HepG2 (cell line): ENCODE results near the gene POLE3. TPM values are rescaled to one million over a fixed set of nuclear protein-coding genes. Genes with fewer than 3 reads are reported as not detected.

Experiments
- ATAC-seq: fragments of 200-7000 bp; cut with Tn5 transposase; 3 replicates; pipeline ENCODE4 v1.9.1; 2020; ENCODE audit warnings: mild to moderate bottlenecking, moderate library complexity
- BruUV-seq: library from RNA; stranded (reverse); fragments of 400-500 nt; replicated peaks from 2 replicates; lab custom pipeline; 2021; lab: Mats Ljungman, UMichigan
- CTCF ChIA-PET: fragments of 300-600 bp; formaldehyde crosslinking; extraction: SDS; loops from one replicate; lab custom pipeline; 2021; ENCODE audit warnings: low total read pairs, inconsistent platforms, low intra/inter-chr PET ratio; lab: Yijun Ruan, JAX
- POLR2A ChIA-PET: fragments of 350-600 bp; sonication (Branson Sonifier 250); formaldehyde crosslinking; loops from one replicate; lab custom pipeline; 2020; ENCODE audit warnings: antibody characterized with exemption, inconsistent platforms; lab: Yijun Ruan, JAX
- DNase-seq: peaks from one replicate; pipeline ENCODE4 v3.0.0-alpha.2; 2015; ENCODE audit warnings: low spot score
- FAIRE-seq: peaks from 3 replicates; lab custom pipeline; 2011; peaks lifted over from hg19 to GRCh38; lab: Jason Lieb, UNC
- H2AFZ ChIP-seq: one replicate; pipeline ENCODE4 v1.6.1; 2011; ENCODE audit warnings: low read length, inconsistent platforms
- H3K27ac ChIP-seq: fragments of 300-600 bp; 3 replicates; pipeline ENCODE4 v1.8.0; 2011; ENCODE audit warnings: mixed run types, mild to moderate bottlenecking, mixed read lengths, low read length, inconsistent platforms; ENCODE audit not compliant: insufficient read depth; ENCODE audit errors: extremely low read length
- H3K27me3 ChIP-seq, 2 experiments: fragments of 200-600 bp in 1 of 2; 2 replicates in 1 of 2; 3 replicates in 1 of 2; pipeline versions ENCODE4 v1.6.0 to v1.8.0; 2011; ENCODE audit warnings: low read length in 2 of 2, mild to moderate bottlenecking in 2 of 2, moderate library complexity in 2 of 2, inconsistent platforms in 1 of 2; ENCODE audit not compliant: insufficient read depth in 2 of 2, control insufficient read depth in 1 of 2
- H3K36me3 ChIP-seq, 2 experiments: fragments of 200-600 bp in 1 of 2; replicated peaks in 1 of 2; 2 replicates in 1 of 2; 3 replicates in 1 of 2; pipeline versions ENCODE4 v1.5.1 to v1.8.0; 2011; ENCODE audit warnings: low read length in 2 of 2, inconsistent platforms in 1 of 2; ENCODE audit not compliant: insufficient read depth in 2 of 2, control insufficient read depth in 1 of 2
- H3K4me1 ChIP-seq: 2 replicates; pipeline ENCODE4 v1.5.1; 2012; ENCODE audit warnings: low read length, inconsistent platforms; ENCODE audit not compliant: insufficient read depth
- H3K4me2 ChIP-seq: 2 replicates; pipeline ENCODE4 v1.6.0; 2011; ENCODE audit warnings: low read depth, low read length, inconsistent platforms
- H3K4me3 ChIP-seq, 3 experiments: fragments of 200-600 bp in 1 of 3; sonication (generic), shearing (Covaris generic) in 1 of 3; replicated peaks in 1 of 3; 2 replicates each; pipeline ENCODE4 v1.5.1; 2011 to 2016; ENCODE audit warnings: low read length in 3 of 3, inconsistent platforms in 2 of 3, low read depth in 2 of 3, mild to moderate bottlenecking in 2 of 3, control low read depth in 1 of 3, mixed read lengths in 1 of 3; ENCODE audit not compliant: insufficient read depth in 1 of 3
- H3K79me2 ChIP-seq: one replicate; pipeline ENCODE4 v1.6.1; 2011; ENCODE audit warnings: low read length, inconsistent platforms; ENCODE audit not compliant: insufficient read depth
- H3K9ac ChIP-seq: 2 replicates; pipeline ENCODE4 v1.6.0; 2011; ENCODE audit warnings: mild to moderate bottlenecking, low read depth, low read length, inconsistent platforms; ENCODE audit not compliant: insufficient read depth
- H3K9me3 ChIP-seq: 2 replicates; pipeline ENCODE4 v1.5.1; 2012; ENCODE audit warnings: mild to moderate bottlenecking, low read length
- H4K20me1 ChIP-seq: 2 replicates; pipeline ENCODE4 v1.6.0; 2011; ENCODE audit warnings: inconsistent platforms, mild to moderate bottlenecking, low read length, moderate library complexity; ENCODE audit not compliant: insufficient read depth
- EZH2 ChIP-seq: conservative IDR thresholded peaks from 2 replicates; pipeline ENCODE4 v1.6.1; 2012; ENCODE audit warnings: mild to moderate bottlenecking, low read depth, low read length, moderate library complexity
- FLYWCH1 ChIP-seq: sonication (generic); formaldehyde crosslinking; IDR thresholded peaks from 2 replicates; pipeline ENCODE4 v1.8.1; 2023; ENCODE audit warnings: mild to moderate bottlenecking, missing genetic modification reagents
- HNRNPK ChIP-seq: fragments of 200-400 bp; formaldehyde crosslinking; IDR thresholded peaks from 2 replicates; pipeline ENCODE4 v1.6.1; 2018; ENCODE audit warnings: low read length, low read depth, moderate library complexity, mild to moderate bottlenecking; ENCODE audit not compliant: poor library complexity, severe bottlenecking
- MYC ChIP-seq: sonication (generic); formaldehyde crosslinking; IDR thresholded peaks from 2 replicates; pipeline ENCODE4 v1.9.0; 2021; ENCODE audit warnings: missing genetic modification reagents, borderline replicate concordance
- TBL1XR1 ChIP-seq: fragments of 150-350 bp; IDR thresholded peaks from 2 replicates; pipeline ENCODE4 v1.6.1; 2014; ENCODE audit warnings: borderline replicate concordance, low read length; ENCODE audit not compliant: partially characterized antibody
- ZFX ChIP-seq: sonication (generic); formaldehyde crosslinking; IDR thresholded peaks from 2 replicates; pipeline ENCODE4 v1.4.0; 2020; ENCODE audit warnings: mild to moderate bottlenecking, low read depth, missing genetic modification reagents, moderate library complexity
- ZNF446 ChIP-seq: sonication (generic); formaldehyde crosslinking; IDR thresholded peaks from 2 replicates; pipeline ENCODE4 v1.5.0; 2020; ENCODE audit warnings: mild to moderate bottlenecking, missing genetic modification reagents
- ZNF563 ChIP-seq: sonication (generic); formaldehyde crosslinking; IDR thresholded peaks from 2 replicates; pipeline ENCODE4 v1.8.0; 2022; ENCODE audit warnings: mild to moderate bottlenecking, moderate library complexity, missing genetic modification reagents
- WGBS: methylation state at CpG from one replicate; pipeline ENCODE4 v1.1.6; 2017; ENCODE audit warnings: low lambda C conversion rate; 5-methylcytosine and 5-hydroxymethylcytosine counted together
- in situ Hi-C: cut with HindIII; loops from 2 replicates; pipeline ENCODE4 v1.10.0; 2017; ENCODE audit warnings: low pct_unique_long_range_greater_than_20kb; ENCODE audit not compliant: extremely low pct_ligation_motif_present
- intact Hi-C: fragments of 100-400 bp; cut with micrococcal nuclease; formaldehyde crosslinking; loops from one replicate; pipeline ENCODE4 v1.10.0; 2022; ENCODE audit not compliant: unreplicated experiment
- polyA plus RNA-seq, 8 experiments: library from polyadenylated mRNA; depleted of rRNA in 3 of 8; stranded (reverse) in 7 of 8; unstranded in 1 of 8; fragments of >200 nt; fragmentation: Illumina TruSeq in 4 of 8; extraction: Trizol in 4 of 8; gene quantifications; 2 replicates each; pipeline versions ENCODE4 v1.2.1 to v1.2.3, GENCODE V29; 2011 to 2016; ENCODE audit warnings: low read depth in 4 of 8, missing spikeins in 1 of 8, mixed read lengths in 1 of 8; ENCODE audit not compliant: insufficient read depth in 1 of 8
- total RNA-seq, 5 experiments: library from RNA; depleted of rRNA; stranded (reverse); fragments of >200 nt; fragmentation: Illumina TruSeq; extraction: Trizol; gene quantifications; 2 replicates each; pipeline ENCODE4 v1.2.3, GENCODE V29; 2016; ENCODE audit warnings: low read depth in 1 of 5
- TF ChIP-seq, protein P1 (sequence below): sonication (generic); formaldehyde crosslinking; IDR thresholded peaks from 2 replicates; pipeline ENCODE4 v1.4.0; 2020; ENCODE audit warnings: mild to moderate bottlenecking, missing genetic modification reagents
- TF ChIP-seq, protein P2 (sequence below): sonication (generic); formaldehyde crosslinking; IDR thresholded peaks from 2 replicates; pipeline ENCODE4 v1.5.1; 2020; ENCODE audit warnings: mild to moderate bottlenecking, missing genetic modification reagents, moderate library complexity

Gene POLE3
- total and polyA plus RNA-seq, 2 of the 13 experiments (the other 11 are each of a cell fraction or from before 2014, with no cell fraction given), result 36.0 to 77.2 TPM

DNA sequence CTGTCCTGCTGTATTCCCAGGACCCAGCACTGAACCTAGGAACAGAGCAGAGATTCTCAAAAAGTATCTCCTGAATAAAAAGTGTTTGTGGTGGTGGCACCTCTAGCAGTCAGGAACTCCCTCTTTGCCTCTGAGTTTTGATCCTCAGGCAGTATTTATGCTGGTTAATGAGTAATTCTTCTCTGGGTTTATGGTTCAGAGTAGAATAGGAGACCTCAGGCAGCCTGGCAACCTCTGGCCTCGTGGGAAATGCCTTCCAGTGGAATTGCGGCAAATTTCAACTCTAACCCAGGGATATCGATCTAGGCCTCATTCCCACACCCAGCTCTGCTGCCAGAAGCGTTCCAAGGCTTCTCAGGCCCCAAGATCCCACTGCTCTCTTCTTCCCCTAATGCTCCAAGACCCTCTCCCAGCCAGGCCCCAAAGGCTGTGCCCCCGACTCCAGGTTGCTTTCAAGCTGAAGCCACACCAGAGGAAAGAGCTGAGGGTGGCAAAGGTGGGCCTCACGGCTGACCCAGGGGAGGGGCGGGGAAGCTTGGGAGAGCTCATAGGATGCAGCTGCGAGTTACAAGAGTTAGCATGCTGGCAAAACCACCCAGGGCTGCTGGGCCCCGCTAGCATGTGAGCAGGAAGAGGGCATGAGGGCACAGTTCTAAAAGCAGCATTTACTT, 22.8 kb downstream of the POLE3 start:
- peak; percentile 99 for FAIRE-seq
- H3K4me2 ChIP-seq, result peak overlapping the region; percentile 77
- in situ Hi-C loops, result no loop called here
- H3K4me1 ChIP-seq, result peaks cover 86% of the 10 kb centered on the region
- H3K9ac ChIP-seq, result peak overlapping the region; percentile 71
- no TSS peak for BruUV-seq
- H3K4me3 ChIP-seq, result peak overlapping the region; percentile 17 to 51 (median 35); a peak in 4 of 6 replicates
- no peaks in the 10 kb centered on the region for H3K9me3 ChIP-seq
- H2AFZ ChIP-seq, result no peak overlapping the region
- H4K20me1 ChIP-seq, result no peaks in the 10 kb centered on the region
- POLR2A ChIA-PET, result interaction anchor here (0.8 to 3.1 kb wide), 17 partner anchors 8 to 113 kb away, joined by 3 to 29 read pairs (median 4); partner anchors contain the start of genes ALAD, C9orf43, CDC26 and HDHD3
- ATAC-seq, result peak; percentile 95
- intact Hi-C loops, result no loop called here
- CTCF ChIA-PET, result interaction anchor here (1.8 kb wide), 1 partner anchor 14 kb away, joined by 4 read pairs; the partner anchor contains the start of gene ALAD
- H3K27ac ChIP-seq, result peak overlapping the region; percentile 97
- peak; percentile 91 for DNase-seq
- H3K79me2 ChIP-seq, result no peaks in the 10 kb centered on the region
- 3% methylated on average over 9 of the region's 9 CpGs for WGBS
- H3K36me3 ChIP-seq, result peaks cover 15 to 41% of the 10 kb centered on the region in 2 experiments
- no peaks in the 10 kb centered on the region for H3K27me3 ChIP-seq
- TF ChIP-seq, protein P1, sequence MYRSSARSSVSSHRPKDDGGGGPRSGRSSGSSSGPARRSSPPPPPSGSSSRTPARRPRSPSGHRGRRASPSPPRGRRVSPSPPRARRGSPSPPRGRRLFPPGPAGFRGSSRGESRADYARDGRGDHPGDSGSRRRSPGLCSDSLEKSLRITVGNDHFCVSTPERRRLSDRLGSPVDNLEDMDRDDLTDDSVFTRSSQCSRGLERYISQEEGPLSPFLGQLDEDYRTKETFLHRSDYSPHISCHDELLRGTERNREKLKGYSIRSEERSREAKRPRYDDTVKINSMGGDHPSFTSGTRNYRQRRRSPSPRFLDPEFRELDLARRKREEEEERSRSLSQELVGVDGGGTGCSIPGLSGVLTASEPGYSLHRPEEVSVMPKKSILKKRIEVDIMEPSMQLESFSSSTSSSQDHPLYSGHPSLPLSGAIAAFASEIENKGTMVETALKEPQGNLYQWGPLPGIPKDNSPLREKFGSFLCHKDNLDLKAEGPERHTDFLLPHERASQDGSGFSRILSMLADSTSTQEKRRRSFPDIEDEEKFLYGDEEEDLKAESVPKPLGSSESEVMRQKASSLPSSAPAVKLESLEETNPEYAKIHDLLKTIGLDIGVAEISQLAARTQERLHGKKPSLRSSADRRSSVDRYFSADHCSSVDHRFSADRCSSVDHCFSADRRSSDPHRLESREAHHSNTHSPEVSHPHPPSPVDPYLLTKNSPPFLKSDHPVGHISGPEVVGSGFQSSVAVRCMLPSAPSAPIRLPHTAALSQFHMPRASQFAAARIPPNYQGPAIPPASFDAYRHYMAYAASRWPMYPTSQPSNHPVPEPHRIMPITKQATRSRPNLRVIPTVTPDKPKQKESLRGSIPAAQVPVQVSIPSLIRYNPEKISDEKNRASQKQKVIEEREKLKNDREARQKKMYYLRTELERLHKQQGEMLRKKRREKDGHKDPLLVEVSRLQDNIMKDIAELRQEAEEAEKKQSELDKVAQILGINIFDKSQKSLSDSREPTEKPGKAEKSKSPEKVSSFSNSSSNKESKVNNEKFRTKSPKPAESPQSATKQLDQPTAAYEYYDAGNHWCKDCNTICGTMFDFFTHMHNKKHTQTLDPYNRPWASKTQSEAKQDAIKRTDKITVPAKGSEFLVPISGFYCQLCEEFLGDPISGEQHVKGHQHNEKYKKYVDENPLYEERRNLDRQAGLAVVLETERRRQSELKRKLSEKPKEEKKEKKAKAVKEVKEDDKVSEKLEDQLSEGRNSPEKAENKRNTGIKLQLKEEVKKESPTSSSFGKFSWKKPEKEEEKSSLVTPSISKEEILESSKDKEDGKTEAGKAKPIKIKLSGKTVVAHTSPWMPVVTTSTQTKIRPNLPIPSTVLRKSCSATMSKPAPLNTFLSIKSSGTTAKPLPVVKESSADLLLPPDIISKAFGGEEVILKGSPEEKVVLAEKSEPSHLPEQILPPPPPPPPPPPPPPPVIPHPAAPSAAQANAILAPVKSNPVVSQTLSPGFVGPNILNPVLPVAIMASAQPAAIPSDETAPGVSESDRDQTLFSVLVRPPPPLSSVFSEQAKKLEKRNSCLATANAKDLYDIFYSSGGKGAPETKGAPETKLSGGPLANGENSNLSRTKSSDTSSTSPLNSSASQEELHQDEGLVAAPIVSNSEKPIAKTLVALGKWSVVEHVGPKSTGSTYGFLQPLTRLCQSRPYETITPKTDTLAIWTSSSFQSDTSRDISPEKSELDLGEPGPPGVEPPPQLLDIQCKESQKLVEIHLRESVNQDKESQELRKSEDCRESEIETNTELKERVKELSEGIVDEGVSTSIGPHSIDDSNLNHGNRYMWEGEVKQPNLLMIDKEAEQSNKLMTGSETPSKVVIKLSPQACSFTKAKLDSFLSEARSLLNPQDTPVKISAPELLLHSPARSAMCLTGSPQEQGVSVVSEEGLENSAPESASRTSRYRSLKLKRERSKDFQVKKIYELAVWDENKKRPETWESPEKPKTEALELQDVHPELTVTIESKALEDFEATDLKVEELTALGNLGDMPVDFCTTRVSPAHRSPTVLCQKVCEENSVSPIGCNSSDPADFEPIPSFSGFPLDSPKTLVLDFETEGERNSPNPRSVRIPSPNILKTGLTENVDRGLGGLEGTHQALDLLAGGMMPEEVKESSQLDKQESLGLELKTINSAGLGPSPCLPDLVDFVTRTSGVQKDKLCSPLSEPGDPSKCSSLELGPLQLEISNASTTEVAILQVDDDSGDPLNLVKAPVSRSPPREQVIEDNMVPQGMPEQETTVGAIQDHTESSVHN (CRISPR knock-in tag), result no peak
- TF ChIP-seq ZNF563 (CRISPR knock-in tag), result 0 out of 2 replicates have a peak, but pooled peaks have one; percentile 52
- no peak for TF ChIP-seq TBL1XR1
- TF ChIP-seq, protein P2, sequence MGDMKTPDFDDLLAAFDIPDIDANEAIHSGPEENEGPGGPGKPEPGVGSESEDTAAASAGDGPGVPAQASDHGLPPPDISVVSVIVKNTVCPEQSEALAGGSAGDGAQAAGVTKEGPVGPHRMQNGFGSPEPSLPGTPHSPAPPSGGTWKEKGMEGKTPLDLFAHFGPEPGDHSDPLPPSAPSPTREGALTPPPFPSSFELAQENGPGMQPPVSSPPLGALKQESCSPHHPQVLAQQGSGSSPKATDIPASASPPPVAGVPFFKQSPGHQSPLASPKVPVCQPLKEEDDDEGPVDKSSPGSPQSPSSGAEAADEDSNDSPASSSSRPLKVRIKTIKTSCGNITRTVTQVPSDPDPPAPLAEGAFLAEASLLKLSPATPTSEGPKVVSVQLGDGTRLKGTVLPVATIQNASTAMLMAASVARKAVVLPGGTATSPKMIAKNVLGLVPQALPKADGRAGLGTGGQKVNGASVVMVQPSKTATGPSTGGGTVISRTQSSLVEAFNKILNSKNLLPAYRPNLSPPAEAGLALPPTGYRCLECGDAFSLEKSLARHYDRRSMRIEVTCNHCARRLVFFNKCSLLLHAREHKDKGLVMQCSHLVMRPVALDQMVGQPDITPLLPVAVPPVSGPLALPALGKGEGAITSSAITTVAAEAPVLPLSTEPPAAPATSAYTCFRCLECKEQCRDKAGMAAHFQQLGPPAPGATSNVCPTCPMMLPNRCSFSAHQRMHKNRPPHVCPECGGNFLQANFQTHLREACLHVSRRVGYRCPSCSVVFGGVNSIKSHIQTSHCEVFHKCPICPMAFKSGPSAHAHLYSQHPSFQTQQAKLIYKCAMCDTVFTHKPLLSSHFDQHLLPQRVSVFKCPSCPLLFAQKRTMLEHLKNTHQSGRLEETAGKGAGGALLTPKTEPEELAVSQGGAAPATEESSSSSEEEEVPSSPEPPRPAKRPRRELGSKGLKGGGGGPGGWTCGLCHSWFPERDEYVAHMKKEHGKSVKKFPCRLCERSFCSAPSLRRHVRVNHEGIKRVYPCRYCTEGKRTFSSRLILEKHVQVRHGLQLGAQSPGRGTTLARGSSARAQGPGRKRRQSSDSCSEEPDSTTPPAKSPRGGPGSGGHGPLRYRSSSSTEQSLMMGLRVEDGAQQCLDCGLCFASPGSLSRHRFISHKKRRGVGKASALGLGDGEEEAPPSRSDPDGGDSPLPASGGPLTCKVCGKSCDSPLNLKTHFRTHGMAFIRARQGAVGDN (CRISPR knock-in tag), result peak; percentile 99
- TF ChIP-seq FLYWCH1 (CRISPR knock-in tag), result no peak
- TF ChIP-seq ZFX (CRISPR knock-in tag), result peak; percentile 92
- TF ChIP-seq HNRNPK, result no peak
- TF ChIP-seq ZNF446, result no peak
- peak; percentile 53; the same call in 1 of the 2 replicates for TF ChIP-seq MYC
- TF ChIP-seq EZH2, result no peak
